Breast epithelium (tissue), 3 donors: Measurements from ENCODE around the gene RIC8B.
A peak's percentile ranks its signal among the peaks of the same experiment; 100 is the strongest.

Source experiments
- CTCF ChIP-seq, 3 donors: fragments of 450-650 bp; IDR thresholded peaks; one replicate each; pipeline ENCODE4 v1.5.1; 2016 to 2017; ENCODE audit warnings: antibody characterized with exemption in 3 of 3, mild to moderate bottlenecking in 3 of 3, moderate library complexity in 3 of 3
- POLR2A ChIP-seq: fragments of 450-650 bp; IDR thresholded peaks from one replicate; pipeline ENCODE4 v1.6.1; 2016; ENCODE audit warnings: antibody characterized with exemption, mild to moderate bottlenecking, moderate library complexity
- POLR2AphosphoS5 ChIP-seq, 3 donors: sonication (generic); formaldehyde crosslinking; IDR thresholded peaks; one replicate each; pipeline ENCODE4 v1.6.1; 2017; ENCODE audit warnings: antibody characterized with exemption in 3 of 3

GRCh38 chr12:106774005-106774807 is at the start of gene RIC8B:
- TF ChIP-seq CTCF (IDR thresholded peaks at IDR 0.05) (no peak), POLR2A (peak; percentile 23), POLR2AphosphoS5 (IDR thresholded peaks at IDR 0.05) (peak; percentile 65 to 81 (median 75))
